NCI-H82 (cell line): Measurements from ENCODE around the gene CES3.
A peak's percentile ranks its signal among the peaks of the same experiment; 100 is the strongest.

Experiments used
- DNase-seq: peaks from one replicate; lab custom pipeline; 2025; lab: John Stamatoyannopoulos, UW

Gene CES3

DNA sequence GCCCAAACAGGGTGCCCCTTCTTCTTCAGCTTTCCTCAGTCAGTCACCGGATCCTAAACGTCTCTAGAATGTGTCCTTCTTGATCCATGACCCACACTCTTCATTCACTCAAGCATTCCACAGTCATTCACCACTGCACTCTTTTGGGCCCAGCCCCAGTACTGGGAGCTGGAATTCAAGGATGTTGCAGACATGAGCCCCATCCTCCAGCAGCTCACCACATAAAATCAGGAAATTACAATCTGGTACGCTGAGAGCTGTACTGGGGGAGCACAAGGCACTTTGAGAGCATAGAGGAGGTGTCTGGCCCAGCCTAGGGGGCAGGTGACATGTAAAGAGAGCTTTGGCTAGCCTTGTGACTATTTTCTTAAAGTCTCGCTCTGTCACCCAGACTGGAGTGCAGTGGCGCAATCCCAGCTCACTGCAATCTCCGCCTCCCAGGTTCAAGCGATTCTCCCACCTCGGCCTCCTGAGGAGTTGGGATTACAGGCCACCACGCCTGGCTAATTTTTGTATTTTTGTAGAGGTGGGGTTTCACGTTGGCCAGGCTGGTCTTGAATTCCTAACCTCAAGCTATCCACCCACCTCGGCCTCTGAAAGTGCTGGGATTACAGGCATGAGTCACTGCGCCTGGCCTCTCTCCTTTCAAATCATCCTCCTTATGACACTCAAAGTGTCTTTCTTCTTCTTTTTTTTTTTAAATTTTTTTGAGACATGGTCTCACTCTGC lies 46.0 kb downstream of the CES3 start:
- no peak for DNase-seq

DNA sequence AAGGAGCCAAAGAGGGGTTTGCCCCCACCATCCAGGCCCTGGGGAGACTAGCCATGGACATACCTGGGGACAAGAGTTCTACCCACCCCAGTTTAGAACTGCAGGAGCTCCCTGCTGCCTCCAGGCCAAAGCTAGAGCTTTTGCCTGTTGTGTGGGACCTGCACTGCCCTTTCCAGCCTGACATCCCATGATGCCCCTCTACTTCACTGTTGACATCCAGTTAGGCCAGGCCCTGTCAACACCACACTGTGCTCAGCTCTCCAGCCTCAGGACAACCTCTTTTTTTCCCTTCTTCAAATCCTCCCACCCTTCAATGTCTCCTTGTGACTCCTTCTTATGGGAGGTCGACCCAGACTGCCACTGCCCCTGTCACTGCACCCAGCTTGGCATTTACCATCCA lies 48.1 kb downstream of the CES3 start:
- no peak for DNase-seq

- no peak for DNase-seq
Measured at GRCh38 chr16:67011274-67011673, 50.2 kb downstream of the CES3 start.

- DNase-seq, result peak; percentile 87
Measured at GRCh38 chr16:67013233-67013822, 52.3 kb downstream of the CES3 start.

DNA sequence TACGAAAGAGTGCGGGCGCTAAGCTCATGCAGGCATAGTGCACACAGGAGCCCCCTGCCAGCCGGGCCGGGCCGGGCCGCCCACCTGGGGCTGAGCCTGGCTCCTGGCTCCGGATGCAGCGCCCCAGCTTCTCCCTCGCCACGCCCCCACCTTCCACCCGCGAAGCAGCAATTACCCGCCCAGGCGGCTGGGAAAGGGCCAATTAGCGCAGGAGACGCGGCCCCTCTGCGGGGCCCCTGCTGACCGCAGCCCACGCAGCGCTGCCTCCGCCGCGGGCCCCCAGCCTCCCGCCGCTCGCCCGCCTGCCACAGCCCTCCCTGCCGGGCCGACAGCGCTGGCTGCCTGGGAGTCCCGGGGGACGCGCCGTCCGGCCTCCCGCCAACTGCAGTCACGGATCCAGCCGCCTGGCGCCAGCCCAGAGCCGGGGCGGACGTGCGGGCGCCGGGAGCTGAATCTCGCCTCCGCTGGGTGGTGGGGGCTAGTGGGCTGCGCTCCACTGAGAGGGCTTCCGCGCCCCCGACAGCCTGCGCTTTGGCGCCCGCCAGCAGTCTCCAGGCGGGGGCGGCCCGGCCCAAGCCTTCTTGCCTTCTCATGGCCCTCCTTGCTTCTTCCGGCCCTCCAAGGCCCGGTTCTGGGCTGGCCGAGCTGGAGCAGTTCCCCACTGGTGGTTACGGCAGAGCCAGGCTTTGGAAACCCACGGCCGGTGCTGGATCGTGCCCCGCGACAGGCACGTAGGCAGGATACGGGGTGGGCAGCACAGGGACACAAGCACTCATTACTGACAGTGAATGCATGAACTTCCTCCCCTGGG lies 53.0 kb downstream of the CES3 start:
- peak; percentile 86 for DNase-seq

DNA sequence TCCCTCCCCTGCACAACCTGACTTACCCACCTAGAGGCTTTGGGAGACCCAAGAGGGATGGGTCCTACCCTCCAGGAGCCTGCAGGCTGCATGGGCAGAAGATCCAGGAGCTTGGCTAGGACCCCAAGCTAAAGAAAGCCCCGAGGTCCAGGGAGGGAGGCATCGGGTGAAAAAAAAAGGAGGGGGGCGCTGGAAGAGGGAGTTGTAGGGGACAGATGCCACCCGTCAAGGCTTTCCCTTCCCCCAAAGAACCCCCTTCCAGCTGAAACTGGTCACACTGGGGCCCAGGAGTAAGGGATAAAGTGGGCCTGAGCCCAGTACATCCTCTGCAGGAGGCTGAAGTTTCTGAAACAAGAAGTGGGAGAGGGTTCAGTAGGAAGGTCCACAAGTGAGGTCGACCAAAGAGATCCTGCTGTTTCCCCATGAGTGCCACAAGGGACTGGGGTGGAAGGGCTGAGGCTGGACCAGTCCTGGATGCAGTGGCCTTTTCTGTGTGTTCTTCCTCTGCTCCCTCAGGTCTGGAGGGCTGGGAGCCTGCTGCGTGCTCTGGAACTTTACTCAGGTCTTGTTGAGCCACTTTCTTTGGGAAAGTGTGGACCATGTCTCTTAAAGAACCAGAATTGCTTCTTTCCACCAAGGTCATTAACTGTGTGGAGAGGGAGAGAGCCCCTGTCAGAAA lies 53.7 kb downstream of the CES3 start:
- DNase-seq, result peak; percentile 35

DNA sequence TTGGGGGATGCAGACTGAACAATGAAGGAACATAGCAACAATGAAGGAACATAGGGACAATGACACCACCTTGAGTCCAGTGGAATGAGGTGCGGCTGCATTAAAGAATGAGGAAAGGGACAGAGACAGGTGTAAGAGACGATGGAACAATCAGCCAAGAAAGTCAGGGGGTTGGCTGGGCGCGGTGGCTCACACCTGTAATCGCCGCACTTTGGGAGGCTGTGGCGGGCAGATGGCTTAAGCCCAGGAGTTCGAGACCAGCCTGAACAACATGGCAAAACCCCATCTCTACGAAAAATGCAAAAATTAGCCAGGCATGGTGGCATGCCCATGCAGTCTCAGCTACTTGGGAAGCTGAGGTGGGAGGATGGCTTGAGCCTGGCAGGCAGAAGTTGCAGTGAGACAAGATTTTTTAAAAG lies 54.3 kb downstream of the CES3 start:
- peak; percentile 38 for DNase-seq

DNA sequence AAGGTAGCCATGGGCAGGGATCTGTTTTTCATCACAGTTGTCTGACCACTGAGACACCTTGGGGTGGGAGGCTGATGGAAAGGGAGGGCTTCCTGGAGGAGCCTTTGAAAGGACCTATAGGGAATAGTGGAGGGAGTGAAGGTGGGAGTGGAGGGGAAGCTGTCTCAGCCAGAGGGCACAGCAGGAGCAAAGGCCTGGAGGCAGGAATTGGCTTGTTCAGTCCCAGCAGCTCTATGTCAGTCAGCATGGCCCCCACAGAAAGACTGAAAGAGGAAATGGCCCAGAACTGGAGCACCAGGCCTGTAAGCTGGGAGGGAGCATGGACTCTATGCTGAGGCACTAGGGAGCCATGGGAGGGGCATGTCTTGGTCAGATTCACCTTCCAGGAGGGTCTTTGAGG lies 55.1 kb downstream of the CES3 start:
- no peak for DNase-seq

GRCh38 chr16:67016681-67017420 lies 55.8 kb downstream of the CES3 start:
- no peak for DNase-seq

- no peak for DNase-seq
Measured at GRCh38 chr16:67017421-67017750, 56.3 kb downstream of the CES3 start.

DNA sequence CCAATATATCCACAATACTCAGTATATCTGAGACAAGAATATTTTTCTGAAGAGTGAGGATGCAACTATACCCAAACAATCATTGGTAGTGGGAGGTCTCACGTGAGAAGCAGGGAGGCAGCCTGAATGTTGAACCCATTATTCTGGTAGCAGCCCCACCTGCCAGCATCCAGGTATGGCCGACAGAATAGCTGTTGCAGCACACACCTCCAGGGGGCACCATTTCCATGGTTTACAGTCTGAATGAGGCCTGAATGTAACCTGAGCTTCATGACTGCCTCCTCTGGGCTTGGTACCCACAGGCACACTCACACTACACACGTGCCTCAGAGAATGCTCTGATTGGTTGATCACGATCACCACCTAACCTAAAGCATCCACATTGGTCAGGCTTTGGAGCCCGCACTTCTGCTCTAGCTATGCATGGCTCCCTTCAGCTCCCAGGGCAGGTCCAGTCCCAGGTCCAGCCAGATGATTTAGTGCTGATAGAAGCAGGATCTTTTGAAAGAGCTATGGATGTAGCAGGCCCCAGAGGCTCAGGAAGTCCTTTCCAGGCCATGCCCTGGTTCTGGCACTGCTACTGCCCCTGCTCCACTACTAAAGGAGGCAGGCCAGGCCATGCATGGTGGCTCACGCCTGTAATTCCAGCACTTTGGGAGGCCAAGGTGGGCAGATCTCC lies 56.9 kb downstream of the CES3 start:
- DNase-seq, result peak; percentile 95

DNA sequence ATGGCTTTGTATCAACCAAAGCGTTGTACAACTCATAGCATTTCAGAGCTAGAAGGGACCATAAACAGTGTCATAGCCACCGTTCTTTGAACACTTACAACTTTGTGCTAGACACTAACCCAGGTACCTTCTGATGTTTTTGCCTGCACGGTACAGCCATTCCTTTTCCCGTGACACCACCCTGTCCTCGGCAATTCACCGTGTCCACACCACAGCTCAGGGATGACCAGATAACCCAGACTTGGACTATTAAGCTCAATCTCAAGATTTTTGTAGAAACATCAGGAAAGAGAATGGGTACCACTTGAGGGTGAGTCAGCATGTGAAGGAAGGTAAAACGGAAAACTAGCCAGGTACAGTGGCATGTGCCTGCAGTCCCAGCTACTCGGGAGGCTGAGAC lies 58.1 kb downstream of the CES3 start:
- DNase-seq, result no peak

DNA sequence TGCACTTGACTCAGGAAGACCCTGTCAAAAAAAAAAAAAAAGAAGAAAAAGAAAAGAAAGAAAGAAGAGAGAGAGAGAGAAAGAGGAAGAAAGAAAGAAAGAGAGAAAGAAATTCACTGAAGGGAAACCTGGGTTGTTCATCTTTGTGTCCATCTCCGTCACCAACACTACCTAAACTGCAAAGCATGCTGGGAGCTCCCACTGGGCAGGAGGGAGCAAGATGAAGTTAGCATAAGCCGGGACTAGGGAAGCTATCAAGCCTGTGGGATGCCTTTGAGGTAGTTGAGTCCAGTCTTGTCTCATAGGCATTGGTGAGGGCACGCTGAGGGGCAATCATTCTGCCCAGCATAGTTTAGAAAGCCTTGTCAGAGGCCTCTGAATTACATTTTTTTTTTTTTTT lies 60.3 kb downstream of the CES3 start:
- DNase-seq, result no peak

DNA sequence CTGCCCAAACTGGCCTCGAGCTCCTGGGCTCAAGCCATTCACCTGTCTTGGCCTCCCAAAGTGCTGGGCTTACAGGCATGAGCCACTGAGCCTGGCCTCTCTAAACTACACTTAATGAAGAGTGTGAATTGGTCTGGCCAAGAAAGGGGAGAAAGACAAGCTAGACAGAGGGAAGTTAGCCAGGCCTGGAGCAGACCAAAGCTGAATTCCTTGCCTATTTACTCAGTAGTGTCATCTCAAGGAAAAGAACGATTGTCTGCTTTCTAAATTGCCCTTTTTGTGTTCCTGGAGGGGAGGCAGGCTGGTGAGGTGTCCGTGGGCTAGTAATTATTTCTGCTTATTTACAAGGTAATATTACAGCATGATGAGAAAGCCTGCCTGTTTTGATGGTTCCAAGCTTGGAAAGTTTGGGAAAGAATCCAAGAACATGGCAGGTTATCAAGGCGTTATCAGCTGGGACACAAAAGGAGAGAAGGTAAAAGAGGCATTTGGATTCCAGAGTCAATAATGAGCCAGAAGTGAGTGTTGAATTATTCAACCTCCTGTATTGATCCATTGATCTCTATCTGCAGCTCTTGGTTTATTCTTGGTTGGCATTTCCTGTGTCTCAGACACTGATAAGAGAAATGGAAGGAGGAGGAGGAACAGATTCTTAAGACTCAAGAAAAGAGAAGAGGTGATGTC lies 61.6 kb downstream of the CES3 start:
- DNase-seq, result no peak

- no peak for DNase-seq
Measured at GRCh38 chr16:67023689-67024088, 62.6 kb downstream of the CES3 start.
